ENCODE data around the gene NOSIP.

The NOSIP gene

GRCh38 chr19:49594157-49594992 is 14.0 kb upstream of the NOSIP start:
- H3K27ac ChIP-seq: peak overlapping the region; percentile 99
- TF ChIP-seq CTCF (conservative IDR thresholded peaks at IDR 0.05): no peak

- TF ChIP-seq CTCF (conservative IDR thresholded peaks at IDR 0.05): no peak
- H3K27ac ChIP-seq: peak overlapping the region; percentile 99
Measured at GRCh38 chr19:49593233-49594113, 13.1 kb upstream of the NOSIP start.

GRCh38 chr19:49592486-49593232 is 12.3 kb upstream of the NOSIP start:
- peak overlapping the region; percentile 99 for H3K27ac ChIP-seq
- no peak for TF ChIP-seq CTCF (conservative IDR thresholded peaks at IDR 0.05)

GRCh38 chr19:49591731-49592485 is 11.6 kb upstream of the NOSIP start:
- peak overlapping the region; percentile 99 for H3K27ac ChIP-seq
- TF ChIP-seq CTCF (conservative IDR thresholded peaks at IDR 0.05): no peak

- peak within 1 kb of the TSS; percentile 99 for H3K27ac ChIP-seq
- TF ChIP-seq CTCF (conservative IDR thresholded peaks at IDR 0.05): no peak
Measured at GRCh38 chr19:49590971-49591730, 10.8 kb upstream of the NOSIP start, which contains the start of gene PRR12. PRR12 (plus strand) TSS chr19:49591182; CDS start chr19:49591655, 473 bp downstream.

Measured in VCaP (cell line).